Fibroblast of mammary gland (primary cell): ENCODE measurements around the gene LTF.

Experiments used
- DNase-seq: peaks from one replicate; pipeline ENCODE4 v3.0.0-alpha.2; 2010; ENCODE audit warnings: low read depth
- H3K4me3 ChIP-seq: 2 replicates; pipeline ENCODE4 v1.5.1; 2011; ENCODE audit warnings: low read depth, mild to moderate bottlenecking, low read length, moderate library complexity; ENCODE audit not compliant: control insufficient read depth
- CTCF ChIP-seq: conservative IDR thresholded peaks from 2 replicates; pipeline ENCODE4 v1.5.1; 2011; ENCODE audit warnings: low read depth, low read length, inconsistent platforms; ENCODE audit not compliant: control insufficient read depth, insufficient read depth

LTF gene

DNA sequence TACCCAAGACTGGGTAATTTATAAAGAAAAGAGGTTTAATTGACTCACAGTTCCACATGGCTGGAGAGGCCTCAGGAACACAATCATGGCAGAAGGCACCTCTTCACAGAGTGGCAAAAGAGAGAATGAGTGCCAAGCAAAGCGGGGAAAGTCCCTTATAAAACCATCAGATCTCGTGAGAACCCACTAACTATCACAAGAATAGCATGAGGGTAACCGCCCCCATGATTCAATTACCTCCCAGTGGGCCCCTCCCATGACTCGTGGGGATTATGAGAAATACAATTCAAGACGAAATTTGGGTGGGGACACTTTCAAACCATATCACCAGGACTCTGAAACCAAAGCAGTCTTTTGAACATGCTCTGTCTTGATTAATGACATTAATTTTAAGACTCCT lies 40.1 kb upstream of the LTF start:
- no peak for TF ChIP-seq CTCF
- no peak overlapping the region for H3K4me3 ChIP-seq
- no peak for DNase-seq

DNA sequence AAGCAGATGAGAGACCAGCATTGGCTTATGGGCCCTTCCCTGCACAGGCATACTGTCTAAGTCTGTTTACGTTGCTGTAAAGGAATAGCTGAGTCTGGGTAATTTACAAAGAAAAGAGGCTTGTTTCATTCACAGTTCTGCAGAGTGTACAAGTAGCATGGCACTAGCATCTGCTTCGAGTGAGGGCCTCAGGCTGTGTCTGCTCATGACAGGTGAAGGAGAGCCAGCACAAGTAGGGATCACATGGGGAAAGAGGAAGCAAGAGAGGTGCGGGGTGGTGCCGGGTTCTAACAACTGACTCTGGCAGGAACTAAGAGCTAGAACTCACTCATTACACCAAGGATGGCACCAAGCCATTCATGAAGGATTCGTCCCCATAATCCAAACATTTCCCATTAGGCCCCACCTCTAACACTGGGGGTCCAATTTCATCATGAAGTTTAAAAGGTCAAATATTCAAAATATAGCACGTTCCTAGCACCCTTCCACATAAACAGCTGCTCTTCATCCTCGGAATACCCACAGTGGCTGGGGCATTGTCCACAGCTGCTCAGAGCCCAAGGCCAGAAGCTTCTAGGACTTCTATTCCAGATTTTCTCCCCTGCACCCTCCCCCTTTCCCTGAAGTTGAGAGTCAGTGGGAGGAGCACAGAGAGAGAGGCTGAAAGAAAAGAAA lies 38.6 kb upstream of the LTF start:
- DNase-seq: no peak
- no peak for TF ChIP-seq CTCF
- H3K4me3 ChIP-seq: no peak overlapping the region

DNA sequence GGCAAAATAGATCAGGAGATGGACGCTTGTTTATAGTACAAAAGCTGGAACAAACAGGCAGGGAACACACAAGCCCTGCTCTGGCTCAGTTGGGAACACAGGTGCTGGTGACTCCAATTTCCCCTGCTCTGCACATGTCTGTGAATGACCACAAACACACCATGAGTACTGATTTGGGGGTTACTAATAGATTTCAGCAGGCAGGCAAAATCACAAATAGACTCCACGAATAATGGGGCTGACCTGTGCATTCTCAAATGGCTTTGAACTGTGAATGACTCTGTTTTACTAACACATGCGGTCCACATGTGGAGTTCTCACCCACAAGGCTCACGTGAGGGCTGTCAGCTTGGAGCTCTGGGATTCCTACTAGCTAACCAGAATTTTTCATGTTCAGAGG lies 37.0 kb upstream of the LTF start:
- no peak overlapping the region for H3K4me3 ChIP-seq
- no peak for TF ChIP-seq CTCF
- no peak for DNase-seq

GRCh38 chr3:46500656-46501635 lies 36.2 kb upstream of the LTF start:
- DNase-seq: peak; percentile 44
- TF ChIP-seq CTCF: no peak
- H3K4me3 ChIP-seq: no peak overlapping the region

- no peak for DNase-seq
- no peak for TF ChIP-seq CTCF
- no peak overlapping the region for H3K4me3 ChIP-seq
Observed at GRCh38 chr3:46498916-46499519, 34.3 kb upstream of the LTF start.

GRCh38 chr3:46497556-46498265 lies 33.0 kb upstream of the LTF start, which contains the start of gene RTP3:
RTP3 (plus strand) TSS chr3:46497976; CDS start chr3:46498063, 87 bp downstream.
- DNase-seq: no peak
- no peak within 1 kb of the TSS for H3K4me3 ChIP-seq
- no peak for TF ChIP-seq CTCF
